Measurements from ENCODE around the gene HPSE2.

Gene HPSE2

GRCh38 chr10:98925651-98926050 lies 310.0 kb downstream of the HPSE2 start:
- Histone ChIP-seq H3K27ac (ENCODE audit: insufficient read depth in 1 of 2, low read depth in 1 of 2, low read length in 2 of 2, poor library complexity in 1 of 2, severe bottlenecking in 2 of 2) (no peak overlapping the region), H3K4me3 (ENCODE audit: control insufficient read depth in 1 of 7, extremely low read depth in 1 of 7, insufficient read depth in 4 of 7, low read depth in 2 of 7, low read length in 6 of 7) (no peak overlapping the region), H3K36me3 (ENCODE audit: control insufficient read depth in 4 of 4, insufficient read depth in 4 of 4, low read length in 3 of 4) (no peaks in the 10 kb centered on the region), H3K9me3 (ENCODE audit: control extremely low read depth in 1 of 5, control insufficient read depth in 4 of 5, insufficient read depth in 2 of 5, low read depth in 1 of 5, low read length in 4 of 5) (no peaks in the 10 kb centered on the region), H3K4me1 (ENCODE audit: control extremely low read depth in 1 of 4, control insufficient read depth in 4 of 4, insufficient read depth in 4 of 4, low read length in 3 of 4) (no peaks in the 10 kb centered on the region), H3K27me3 (replicated peaks in 2 of 5; ENCODE audit: control insufficient read depth in 4 of 5, insufficient read depth in 5 of 5, low read length in 4 of 5) (no peaks in the 10 kb centered on the region)
- POLR2A ChIA-PET: no interaction called here
- CTCF ChIA-PET: no interaction called here
- WGBS (ENCODE audit: insufficient coverage): no CpG with 5 or more reads among the region's 1 CpG
- DNase-seq: no peak

GRCh38 chr10:98924526-98924925 lies 311.1 kb downstream of the HPSE2 start:
- H3K27ac ChIP-seq (ENCODE audit: insufficient read depth in 1 of 2, low read depth in 1 of 2, low read length in 2 of 2, poor library complexity in 1 of 2, severe bottlenecking in 2 of 2): no peak overlapping the region
- WGBS (ENCODE audit: insufficient coverage): no CpG with 5 or more reads among the region's 1 CpG
- no peak for DNase-seq
- no peaks in the 10 kb centered on the region for H3K4me1 ChIP-seq (ENCODE audit: control extremely low read depth in 1 of 4, control insufficient read depth in 4 of 4, insufficient read depth in 4 of 4, low read length in 3 of 4)
- ChIA-PET CTCF (no interaction called here), POLR2A (no interaction called here)
- H3K36me3 ChIP-seq (ENCODE audit: control insufficient read depth in 4 of 4, insufficient read depth in 4 of 4, low read length in 3 of 4): no peaks in the 10 kb centered on the region
- no peaks in the 10 kb centered on the region for H3K27me3 ChIP-seq (replicated peaks in 2 of 5; ENCODE audit: control insufficient read depth in 4 of 5, insufficient read depth in 5 of 5, low read length in 4 of 5)
- no peak overlapping the region for H3K4me3 ChIP-seq (ENCODE audit: control insufficient read depth in 1 of 7, extremely low read depth in 1 of 7, insufficient read depth in 4 of 7, low read depth in 2 of 7, low read length in 6 of 7)
- no peaks in the 10 kb centered on the region for H3K9me3 ChIP-seq (ENCODE audit: control extremely low read depth in 1 of 5, control insufficient read depth in 4 of 5, insufficient read depth in 2 of 5, low read depth in 1 of 5, low read length in 4 of 5)

DNA sequence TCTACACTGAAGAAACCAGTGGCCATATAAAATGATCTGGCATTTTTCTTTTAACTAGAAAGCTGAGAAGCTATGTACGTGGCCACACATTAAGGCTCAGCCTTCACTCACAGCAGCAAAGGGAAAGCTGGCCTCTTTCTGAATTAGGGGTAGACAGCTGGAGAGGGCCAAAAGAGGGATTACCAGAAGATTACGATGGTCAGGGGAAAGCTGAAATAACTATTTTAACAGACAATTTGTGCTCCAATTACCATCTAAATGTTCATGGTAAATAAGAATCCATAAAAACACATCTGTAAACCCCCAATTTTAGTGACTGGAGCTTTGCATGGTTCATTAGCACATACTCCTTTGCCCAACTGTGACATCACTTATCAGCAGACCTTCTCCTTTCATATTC lies 314.3 kb downstream of the HPSE2 start:
- Histone ChIP-seq H3K9me3 (ENCODE audit: control extremely low read depth in 1 of 5, control insufficient read depth in 4 of 5, insufficient read depth in 2 of 5, low read depth in 1 of 5, low read length in 4 of 5) (no peaks in the 10 kb centered on the region), H3K27me3 (replicated peaks in 2 of 5; ENCODE audit: control insufficient read depth in 4 of 5, insufficient read depth in 5 of 5, low read length in 4 of 5) (no peaks in the 10 kb centered on the region), H3K4me1 (ENCODE audit: control extremely low read depth in 1 of 4, control insufficient read depth in 4 of 4, insufficient read depth in 4 of 4, low read length in 3 of 4) (no peaks in the 10 kb centered on the region), H3K36me3 (ENCODE audit: control insufficient read depth in 4 of 4, insufficient read depth in 4 of 4, low read length in 3 of 4) (no peaks in the 10 kb centered on the region), H3K27ac (ENCODE audit: insufficient read depth in 1 of 2, low read depth in 1 of 2, low read length in 2 of 2, poor library complexity in 1 of 2, severe bottlenecking in 2 of 2) (no peak overlapping the region), H3K4me3 (ENCODE audit: control insufficient read depth in 1 of 7, extremely low read depth in 1 of 7, insufficient read depth in 4 of 7, low read depth in 2 of 7, low read length in 6 of 7) (no peak overlapping the region)
- DNase-seq: no peak
- CTCF ChIA-PET: no interaction called here
- POLR2A ChIA-PET: no interaction called here
- 60% methylated on average over 1 of the region's 2 CpGs for WGBS (ENCODE audit: insufficient coverage)

- H3K27me3 ChIP-seq (replicated peaks in 2 of 5; ENCODE audit: control insufficient read depth in 4 of 5, insufficient read depth in 5 of 5, low read length in 4 of 5): no peaks in the 10 kb centered on the region
- no peak overlapping the region for H3K27ac ChIP-seq (ENCODE audit: insufficient read depth in 1 of 2, low read depth in 1 of 2, low read length in 2 of 2, poor library complexity in 1 of 2, severe bottlenecking in 2 of 2)
- DNase-seq: no peak
- H3K4me3 ChIP-seq (ENCODE audit: control insufficient read depth in 1 of 7, extremely low read depth in 1 of 7, insufficient read depth in 4 of 7, low read depth in 2 of 7, low read length in 6 of 7): no peak overlapping the region
- no peaks in the 10 kb centered on the region for H3K36me3 ChIP-seq (ENCODE audit: control insufficient read depth in 4 of 4, insufficient read depth in 4 of 4, low read length in 3 of 4)
- no CpG with 5 or more reads among the region's 2 CpGs for WGBS (ENCODE audit: insufficient coverage)
- CTCF ChIA-PET: no interaction called here
- H3K4me1 ChIP-seq (ENCODE audit: control extremely low read depth in 1 of 4, control insufficient read depth in 4 of 4, insufficient read depth in 4 of 4, low read length in 3 of 4): no peaks in the 10 kb centered on the region
- no peaks in the 10 kb centered on the region for H3K9me3 ChIP-seq (ENCODE audit: control extremely low read depth in 1 of 5, control insufficient read depth in 4 of 5, insufficient read depth in 2 of 5, low read depth in 1 of 5, low read length in 4 of 5)
- POLR2A ChIA-PET: no interaction called here
Observed at GRCh38 chr10:98920807-98921206, 314.8 kb downstream of the HPSE2 start.

GRCh38 chr10:98920360-98920759 lies 315.3 kb downstream of the HPSE2 start:
- Histone ChIP-seq H3K4me3 (ENCODE audit: control insufficient read depth in 1 of 7, extremely low read depth in 1 of 7, insufficient read depth in 4 of 7, low read depth in 2 of 7, low read length in 6 of 7) (no peak overlapping the region), H3K27me3 (replicated peaks in 2 of 5; ENCODE audit: control insufficient read depth in 4 of 5, insufficient read depth in 5 of 5, low read length in 4 of 5) (no peaks in the 10 kb centered on the region), H3K36me3 (ENCODE audit: control insufficient read depth in 4 of 4, insufficient read depth in 4 of 4, low read length in 3 of 4) (no peaks in the 10 kb centered on the region), H3K4me1 (ENCODE audit: control extremely low read depth in 1 of 4, control insufficient read depth in 4 of 4, insufficient read depth in 4 of 4, low read length in 3 of 4) (no peaks in the 10 kb centered on the region), H3K9me3 (ENCODE audit: control extremely low read depth in 1 of 5, control insufficient read depth in 4 of 5, insufficient read depth in 2 of 5, low read depth in 1 of 5, low read length in 4 of 5) (no peaks in the 10 kb centered on the region), H3K27ac (ENCODE audit: insufficient read depth in 1 of 2, low read depth in 1 of 2, low read length in 2 of 2, poor library complexity in 1 of 2, severe bottlenecking in 2 of 2) (no peak overlapping the region)
- DNase-seq: no peak
- ChIA-PET POLR2A (no interaction called here), CTCF (no interaction called here)

- CTCF ChIA-PET: no interaction called here
- Histone ChIP-seq H3K4me3 (ENCODE audit: control insufficient read depth in 1 of 7, extremely low read depth in 1 of 7, insufficient read depth in 4 of 7, low read depth in 2 of 7, low read length in 6 of 7) (no peak overlapping the region), H3K36me3 (ENCODE audit: control insufficient read depth in 4 of 4, insufficient read depth in 4 of 4, low read length in 3 of 4) (no peaks in the 10 kb centered on the region), H3K4me1 (ENCODE audit: control extremely low read depth in 1 of 4, control insufficient read depth in 4 of 4, insufficient read depth in 4 of 4, low read length in 3 of 4) (no peaks in the 10 kb centered on the region), H3K27me3 (replicated peaks in 2 of 5; ENCODE audit: control insufficient read depth in 4 of 5, insufficient read depth in 5 of 5, low read length in 4 of 5) (no peaks in the 10 kb centered on the region), H3K27ac (ENCODE audit: insufficient read depth in 1 of 2, low read depth in 1 of 2, low read length in 2 of 2, poor library complexity in 1 of 2, severe bottlenecking in 2 of 2) (no peak overlapping the region), H3K9me3 (ENCODE audit: control extremely low read depth in 1 of 5, control insufficient read depth in 4 of 5, insufficient read depth in 2 of 5, low read depth in 1 of 5, low read length in 4 of 5) (no peaks in the 10 kb centered on the region)
- no peak for DNase-seq
- whole genome bisulfite sequencing (ENCODE audit: insufficient coverage): 88% methylated on average over 2 of the region's 2 CpGs
- POLR2A ChIA-PET: no interaction called here
Observed at GRCh38 chr10:98919899-98920298, 315.8 kb downstream of the HPSE2 start.

- Histone ChIP-seq H3K9me3 (ENCODE audit: control extremely low read depth in 1 of 5, control insufficient read depth in 4 of 5, insufficient read depth in 2 of 5, low read depth in 1 of 5, low read length in 4 of 5) (no peaks in the 10 kb centered on the region), H3K27ac (ENCODE audit: insufficient read depth in 1 of 2, low read depth in 1 of 2, low read length in 2 of 2, poor library complexity in 1 of 2, severe bottlenecking in 2 of 2) (no peak overlapping the region), H3K4me1 (ENCODE audit: control extremely low read depth in 1 of 4, control insufficient read depth in 4 of 4, insufficient read depth in 4 of 4, low read length in 3 of 4) (no peaks in the 10 kb centered on the region), H3K27me3 (replicated peaks in 2 of 5; ENCODE audit: control insufficient read depth in 4 of 5, insufficient read depth in 5 of 5, low read length in 4 of 5) (no peaks in the 10 kb centered on the region), H3K36me3 (ENCODE audit: control insufficient read depth in 4 of 4, insufficient read depth in 4 of 4, low read length in 3 of 4) (no peaks in the 10 kb centered on the region), H3K4me3 (ENCODE audit: control insufficient read depth in 1 of 7, extremely low read depth in 1 of 7, insufficient read depth in 4 of 7, low read depth in 2 of 7, low read length in 6 of 7) (no peak overlapping the region)
- WGBS (ENCODE audit: insufficient coverage): no CpG with 5 or more reads among the region's 2 CpGs
- ChIA-PET POLR2A (no interaction called here), CTCF (no interaction called here)
- DNase-seq: no peak
Observed at GRCh38 chr10:98917828-98918227, 317.8 kb downstream of the HPSE2 start.
